Measurements from ENCODE around the gene ACKR3.

- TF ChIP-seq GATA3 (IDR thresholded peaks at IDR 0.05; ENCODE audit: low read depth, low read length) (no peak), GATA2 (IDR thresholded peaks at IDR 0.05; ENCODE audit: low read depth, low read length) (no peak)
These were observed 3.7 kb downstream of the ACKR3 start for GRCh38 chr2:236573066-236573929.
